Caco-2 (cell line): ENCODE data around the gene RBPJ. TPM values are rescaled to one million over a fixed set of nuclear protein-coding genes. Genes with fewer than 3 reads are reported as not detected.

Source experiments
- BruUV-seq: library from RNA; stranded (reverse); fragments of 400-500 nt; replicated peaks from 2 replicates; lab custom pipeline; 2021; lab: Mats Ljungman, UMichigan
- CTCF ChIA-PET: fragments of 300-600 bp; sonication (Branson Sonifier 250); formaldehyde crosslinking; loops from one replicate; lab custom pipeline; 2022; ENCODE audit warnings: antibody characterized with exemption; lab: Charles Lee
- POLR2A ChIA-PET: fragments of 300-600 bp; sonication (Branson Sonifier 250); formaldehyde crosslinking; loops from one replicate; lab custom pipeline; 2022; ENCODE audit warnings: antibody characterized with exemption; lab: Charles Lee
- DNase-seq, 2 experiments: peaks; one replicate each; pipeline versions ENCODE4 v3.0.0 to v3.0.0-alpha.2; 2020 to 2022
- H3K27me3 ChIP-seq: replicated peaks from 2 replicates; pipeline ENCODE4 v1.6.0; 2011; ENCODE audit warnings: low read length; ENCODE audit not compliant: control insufficient read depth, insufficient read depth
- H3K36me3 ChIP-seq: 2 replicates; pipeline ENCODE4 v1.5.1; 2011; ENCODE audit warnings: low read length; ENCODE audit not compliant: control insufficient read depth, insufficient read depth
- H3K4me1 ChIP-seq: fragments of 250-450 bp; sonication (Bioruptor Pico); 2 replicates; pipeline ENCODE4 v1.5.1; 2020; ENCODE audit warnings: mild to moderate bottlenecking
- H3K4me3 ChIP-seq: 2 replicates; pipeline ENCODE4 v1.5.1; 2011; ENCODE audit warnings: low read depth, mild to moderate bottlenecking, control low read depth, low read length
- H3K9me3 ChIP-seq: fragments of 250-450 bp; sonication (Bioruptor Pico); 2 replicates; pipeline ENCODE4 v1.5.1; 2020; ENCODE audit warnings: mild to moderate bottlenecking, moderate library complexity
- H3K27ac Mint-ChIP-seq: one replicate; pipeline ENCODE4 v1.8.0; 2022; ENCODE audit warnings: mixed read lengths; ENCODE audit not compliant: unreplicated experiment
- H3K27me3 Mint-ChIP-seq: one replicate; pipeline ENCODE4 v1.8.0; 2022; ENCODE audit warnings: mixed read lengths; ENCODE audit not compliant: insufficient read depth, unreplicated experiment
- H3K36me3 Mint-ChIP-seq: one replicate; pipeline ENCODE4 v1.8.0; 2022; ENCODE audit warnings: mild to moderate bottlenecking, mixed read lengths; ENCODE audit not compliant: insufficient read depth, unreplicated experiment
- H3K4me1 Mint-ChIP-seq: one replicate; pipeline ENCODE4 v1.8.0; 2022; ENCODE audit warnings: low read depth, mixed read lengths; ENCODE audit not compliant: unreplicated experiment
- H3K4me3 Mint-ChIP-seq: one replicate; pipeline ENCODE4 v1.8.0; 2022; ENCODE audit warnings: mild to moderate bottlenecking, moderate library complexity, mixed read lengths; ENCODE audit not compliant: unreplicated experiment
- H3K9me3 Mint-ChIP-seq: one replicate; pipeline ENCODE4 v1.8.0; 2022; ENCODE audit warnings: mixed read lengths; ENCODE audit not compliant: unreplicated experiment
- intact Hi-C: fragments of 100-400 bp; cut with micrococcal nuclease; formaldehyde crosslinking; loops from one replicate; pipeline ENCODE4 v1.10.0; 2022; ENCODE audit not compliant: unreplicated experiment
- total RNA-seq: library from RNA; stranded (reverse); gene quantifications from 2 replicates; pipeline ENCODE4 v1.2.3, GENCODE V29; 2022
- TF ChIP-seq, protein P1 (sequence below), 2 experiments: fragments of 200-600 bp in 1 of 2; IDR thresholded peaks; 1 replicate in 1 of 2; 2 replicates in 1 of 2; pipeline versions ENCODE4 v1.5.1 to v1.8.0; 2011 to 2022; ENCODE audit warnings: antibody characterized with exemption in 1 of 2, control low read depth in 1 of 2, inconsistent platforms in 1 of 2, low read depth in 1 of 2, low read length in 1 of 2, mild to moderate bottlenecking in 1 of 2, moderate library complexity in 1 of 2; ENCODE audit not compliant: insufficient read depth in 1 of 2, severe bottlenecking in 1 of 2, unreplicated experiment in 1 of 2

The RBPJ gene
- total RNA-seq, 1 experiment from 2014 or later: 38.8 TPM

DNA sequence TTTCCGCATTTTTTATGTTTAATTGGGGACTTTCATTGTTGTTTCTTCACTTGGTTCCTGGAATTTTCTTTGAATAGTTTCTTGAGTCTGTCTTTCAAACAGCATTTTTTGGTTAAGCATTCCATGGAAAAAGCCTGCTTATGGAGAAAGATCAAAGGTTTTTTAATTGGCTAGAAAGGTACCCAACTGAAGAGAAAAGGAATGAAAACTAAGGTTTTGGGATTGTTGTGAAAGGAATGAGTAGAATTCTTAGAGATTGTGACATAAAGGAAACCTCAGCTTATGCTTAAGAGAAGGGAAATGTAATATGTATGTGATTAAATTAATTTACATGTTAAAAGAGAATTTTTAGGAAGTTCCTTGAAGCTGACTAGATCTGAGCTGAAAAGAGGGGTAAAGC is 86.7 kb downstream of the RBPJ start:
- Mint-ChIP-seq H3K27me3 (no peaks in the 10 kb centered on the region), H3K4me1 (peaks cover 12% of the 10 kb centered on the region), H3K27ac (no peak overlapping the region), H3K9me3 (peaks cover 12% of the 10 kb centered on the region), H3K36me3 (peaks cover 11% of the 10 kb centered on the region), H3K4me3 (no peak overlapping the region)
- no TSS peak for BruUV-seq
- intact Hi-C loops: no loop called here
- Histone ChIP-seq H3K4me3 (no peak overlapping the region), H3K4me1 (peaks cover 6% of the 10 kb centered on the region), H3K27me3 (no peaks in the 10 kb centered on the region), H3K36me3 (peaks cover 2% of the 10 kb centered on the region), H3K9me3 (0 out of 2 replicates have a peak, but pooled peaks cover 10% of the 10 kb centered on the region)
- no peak for DNase-seq
- POLR2A ChIA-PET: no interaction called here
- CTCF ChIA-PET: interaction anchor here (0.6 kb wide), 1 partner anchor 248 kb away, joined by 7 read pairs; no protein-coding TSS in a partner anchor
- TF ChIP-seq, protein P1, sequence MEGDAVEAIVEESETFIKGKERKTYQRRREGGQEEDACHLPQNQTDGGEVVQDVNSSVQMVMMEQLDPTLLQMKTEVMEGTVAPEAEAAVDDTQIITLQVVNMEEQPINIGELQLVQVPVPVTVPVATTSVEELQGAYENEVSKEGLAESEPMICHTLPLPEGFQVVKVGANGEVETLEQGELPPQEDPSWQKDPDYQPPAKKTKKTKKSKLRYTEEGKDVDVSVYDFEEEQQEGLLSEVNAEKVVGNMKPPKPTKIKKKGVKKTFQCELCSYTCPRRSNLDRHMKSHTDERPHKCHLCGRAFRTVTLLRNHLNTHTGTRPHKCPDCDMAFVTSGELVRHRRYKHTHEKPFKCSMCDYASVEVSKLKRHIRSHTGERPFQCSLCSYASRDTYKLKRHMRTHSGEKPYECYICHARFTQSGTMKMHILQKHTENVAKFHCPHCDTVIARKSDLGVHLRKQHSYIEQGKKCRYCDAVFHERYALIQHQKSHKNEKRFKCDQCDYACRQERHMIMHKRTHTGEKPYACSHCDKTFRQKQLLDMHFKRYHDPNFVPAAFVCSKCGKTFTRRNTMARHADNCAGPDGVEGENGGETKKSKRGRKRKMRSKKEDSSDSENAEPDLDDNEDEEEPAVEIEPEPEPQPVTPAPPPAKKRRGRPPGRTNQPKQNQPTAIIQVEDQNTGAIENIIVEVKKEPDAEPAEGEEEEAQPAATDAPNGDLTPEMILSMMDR (IDR thresholded peaks at IDR 0.05; ENCODE audit: insufficient read depth in 1 of 2, low read depth in 1 of 2, low read length in 1 of 2, severe bottlenecking in 1 of 2, unreplicated experiment in 1 of 2): no peak

DNA sequence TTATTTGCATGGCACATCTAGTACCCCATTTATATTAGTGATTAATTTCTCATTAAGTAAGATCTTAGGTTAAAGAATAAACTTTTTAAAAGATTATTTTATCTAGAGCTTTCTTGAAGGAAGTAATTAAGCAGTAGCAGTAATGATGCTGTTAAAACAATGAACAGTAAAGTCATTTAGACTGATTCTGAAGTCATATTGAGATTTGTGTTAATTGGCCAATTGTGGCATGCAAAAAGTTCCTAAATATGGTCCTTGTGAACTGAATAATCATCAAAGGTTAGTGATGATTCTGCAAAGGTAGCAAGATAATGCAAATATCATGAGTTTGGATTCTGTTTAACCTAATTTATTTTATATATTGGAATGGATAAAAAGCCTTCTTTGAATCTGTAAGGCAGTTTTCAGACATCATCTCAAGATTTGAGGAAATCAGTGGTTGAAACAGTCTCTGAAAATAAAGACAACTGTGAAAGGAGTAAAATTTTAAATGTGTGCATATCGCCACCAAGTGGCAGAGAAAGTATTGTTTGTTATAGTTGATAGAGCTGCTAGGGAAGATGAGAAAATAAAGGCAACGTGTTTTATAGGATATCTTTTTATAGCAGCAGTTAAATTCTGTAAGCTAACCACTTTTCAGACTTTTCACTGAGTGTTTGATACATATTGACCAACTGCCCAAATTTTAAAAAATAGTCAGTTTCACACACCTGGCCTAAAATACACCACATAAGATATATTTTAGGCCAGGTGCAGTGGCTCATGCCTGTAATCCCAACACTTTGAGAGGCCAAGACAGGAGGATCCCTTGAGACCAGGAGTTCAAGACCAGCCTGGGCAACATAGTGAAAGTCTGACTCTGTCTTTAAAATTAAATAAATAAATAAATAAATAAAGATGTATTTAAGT is 89.8 kb downstream of the RBPJ start:
- peaks cover 6% of the 10 kb centered on the region for H3K4me1 ChIP-seq
- H3K9me3 ChIP-seq: 0 out of 2 replicates have a peak, but pooled peaks cover 5% of the 10 kb centered on the region
- Mint-ChIP-seq H3K27ac (no peak overlapping the region), H3K36me3 (peaks cover 8% of the 10 kb centered on the region), H3K9me3 (peaks cover 12% of the 10 kb centered on the region), H3K4me3 (no peak overlapping the region), H3K4me1 (no peaks in the 10 kb centered on the region), H3K27me3 (no peaks in the 10 kb centered on the region)
- H3K27me3 ChIP-seq: no peaks in the 10 kb centered on the region
- BruUV-seq: no TSS peak
- no peak overlapping the region for H3K4me3 ChIP-seq
- ChIA-PET CTCF (interaction anchor here (0.6 to 2.4 kb wide), 8 partner anchors 74 to 381 kb away, joined by 3 to 14 read pairs (median 4); no protein-coding TSS in a partner anchor), POLR2A (no interaction called here)
- H3K36me3 ChIP-seq: peaks cover 2% of the 10 kb centered on the region
- intact Hi-C loops: loop anchor here (1.0 to 5.0 kb wide), 4 partner anchors 80 to 422 kb away; no protein-coding TSS in a partner anchor
- peak in 1 of 2 experiments; percentile 51 for DNase-seq
- TF ChIP-seq, protein P1 (IDR thresholded peaks at IDR 0.05; ENCODE audit: insufficient read depth in 1 of 2, low read depth in 1 of 2, low read length in 1 of 2, severe bottlenecking in 1 of 2, unreplicated experiment in 1 of 2): peak; percentile 42 to 64
